Head of caudate nucleus (tissue), 42 donors: Measurements from ENCODE around the gene CPT1B.
A peak's percentile ranks its signal among the peaks of the same experiment; 100 is the strongest.
"Not testable (repeated sequence)": the region's sequence is repeated elsewhere in the genome, so short reads cannot be mapped to it uniquely, and the experiment has no call there.

ENCODE experiments used
- DNase-seq, 42 donors: peaks; one replicate each; pipeline versions ENCODE4 v3.0.0 to v3.0.0-alpha.2; 2020 to 2021; ENCODE audit warnings: mixed read lengths in 7 of 42
- intact Hi-C: fragments of 100-400 bp; cut with DNase I; formaldehyde crosslinking; loops from one replicate; pipeline ENCODE4 v1.15.0; 2022

CPT1B gene

DNA sequence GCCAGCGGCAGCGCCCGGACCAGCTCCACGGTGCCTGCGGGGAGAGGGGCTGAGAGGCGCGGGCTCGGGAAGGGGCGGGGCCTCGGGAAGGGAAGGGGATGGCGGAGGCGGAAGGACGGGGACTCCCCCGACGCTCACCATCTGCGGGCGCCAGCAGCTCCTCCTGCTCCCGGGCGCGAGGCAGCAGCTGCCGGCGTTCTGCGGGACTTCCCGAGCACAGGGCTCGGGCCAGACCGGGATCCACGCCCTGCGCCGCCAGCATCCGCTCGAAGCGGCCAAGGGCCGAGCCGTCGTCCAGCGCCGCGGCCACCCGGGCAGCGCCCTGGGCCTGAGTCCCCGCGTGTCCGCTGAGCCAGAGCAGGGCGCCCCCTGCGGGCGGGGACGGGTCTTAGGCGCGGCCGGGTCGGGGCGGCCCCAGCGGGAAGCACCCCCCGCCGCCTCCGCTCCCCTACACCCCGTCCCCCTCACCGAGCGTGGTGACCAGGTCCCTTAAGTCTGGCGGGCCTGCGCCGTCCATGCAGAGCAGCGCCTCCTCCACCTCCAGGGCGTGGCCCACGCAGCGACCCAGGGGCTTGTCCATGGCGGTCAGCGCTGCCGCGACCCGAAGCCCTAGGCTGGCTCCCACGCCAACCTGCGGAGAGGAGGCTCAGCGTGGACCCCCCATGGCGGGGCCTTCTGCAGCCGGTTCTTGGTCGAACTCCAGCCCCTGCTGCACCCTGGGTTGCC is 52.0 kb downstream of the CPT1B start:
- intact Hi-C loops = loop anchor here (5.0 kb wide), 1 partner anchor 56 kb away; the partner anchor contains the start of gene CHKB
- peak in 37 of 42 donors; percentile 54 to 83 (median 70) for DNase-seq

DNA sequence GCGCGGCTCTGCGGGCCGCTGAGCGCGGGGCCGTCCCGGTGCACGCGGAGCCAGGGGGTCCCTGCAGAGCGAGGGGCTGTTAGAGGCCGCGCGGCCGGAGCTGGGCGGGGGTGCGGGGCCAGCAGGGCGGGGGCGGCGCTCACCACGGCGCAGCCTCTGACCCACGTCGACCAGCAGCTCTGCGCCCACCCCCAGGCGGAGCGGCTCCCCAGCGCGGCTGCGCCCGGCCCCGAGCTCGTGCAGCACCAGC is 52.4 kb downstream of the CPT1B start:
- intact Hi-C loops = loop anchor here (2.0 to 5.0 kb wide), 2 partner anchors 17 to 57 kb away; partner anchors contain the start of genes CHKB and NCAPH2
- peak in 4 of 42 donors; percentile 57 to 78 (median 71) for DNase-seq

DNA sequence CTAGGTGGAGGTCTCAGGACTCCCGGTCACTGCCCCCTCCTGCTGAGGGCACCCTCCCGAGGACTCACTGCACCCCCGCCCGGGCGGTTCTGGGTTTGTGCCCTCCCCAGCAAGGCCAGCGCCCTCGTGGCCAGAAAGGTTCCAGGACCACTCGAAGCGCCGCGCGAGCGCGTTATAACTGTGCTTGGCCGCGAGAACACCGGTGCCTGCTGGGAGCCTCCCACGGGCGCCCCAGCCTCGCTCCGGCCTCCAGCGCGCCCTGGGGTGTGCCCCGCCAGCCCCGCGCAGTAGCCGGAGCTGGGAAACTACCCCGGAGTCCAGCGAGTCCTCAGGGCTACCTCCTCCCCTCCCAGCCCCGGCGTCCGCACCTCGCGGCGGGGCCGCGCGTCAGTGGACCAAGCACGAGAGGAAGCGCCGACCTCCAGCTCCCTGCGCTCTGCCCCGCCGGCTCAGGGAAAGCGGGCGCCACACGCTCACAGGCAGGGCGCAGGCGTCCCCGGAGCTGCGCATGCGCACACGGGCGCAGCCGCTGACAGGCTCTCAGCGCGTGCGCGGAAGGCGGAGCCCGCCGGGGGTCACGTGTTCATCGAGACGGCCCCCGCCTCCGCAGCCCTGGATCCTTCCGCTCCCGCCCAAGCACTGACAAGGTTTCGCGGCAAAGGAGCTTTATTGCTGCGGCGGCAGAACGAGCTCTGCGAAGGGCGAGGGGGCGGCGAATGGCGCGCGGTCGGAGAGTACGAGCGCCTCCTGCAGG is 52.9 kb downstream of the CPT1B start, which contains the start of gene SCO2:
Gene SCO2 (minus strand): TSS at position 495 of the 754 bp plus-strand sequence. CDS start 1,187 bp downstream, outside the sequence.
- DNase-seq = peak; percentile 84 to 98 (median 95)
- intact Hi-C loops = loop anchor here (2.0 to 5.0 kb wide), 2 partner anchors 16 to 57 kb away; partner anchors contain the start of genes CHKB and NCAPH2

DNA sequence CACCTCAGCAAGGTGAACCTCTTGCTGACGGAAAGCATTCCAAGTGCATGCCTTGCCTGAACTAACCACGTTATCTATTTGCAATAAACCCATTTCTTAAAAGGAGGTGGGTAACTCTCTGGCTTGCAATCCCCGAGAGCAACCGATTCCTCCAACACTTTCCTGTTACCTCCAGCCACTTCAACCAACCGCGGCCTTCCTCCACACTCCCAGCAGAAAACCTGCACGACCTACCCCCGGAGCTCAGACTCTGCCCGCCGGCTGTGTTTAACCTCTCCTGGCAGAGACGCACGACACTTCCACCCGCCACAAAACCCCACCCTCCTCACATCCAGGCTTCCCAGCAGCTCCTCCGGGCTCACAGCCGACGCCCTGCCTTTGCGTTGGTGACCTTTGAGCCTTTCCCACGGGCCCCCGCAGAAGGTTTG is 53.5 kb downstream of the CPT1B start:
- DNase-seq = peak in 10 of 42 donors; percentile 37 to 66 (median 50)
- intact Hi-C loops = loop anchor here (2.0 to 5.0 kb wide), 2 partner anchors 16 to 58 kb away; partner anchors contain the start of genes CHKB and NCAPH2

DNA sequence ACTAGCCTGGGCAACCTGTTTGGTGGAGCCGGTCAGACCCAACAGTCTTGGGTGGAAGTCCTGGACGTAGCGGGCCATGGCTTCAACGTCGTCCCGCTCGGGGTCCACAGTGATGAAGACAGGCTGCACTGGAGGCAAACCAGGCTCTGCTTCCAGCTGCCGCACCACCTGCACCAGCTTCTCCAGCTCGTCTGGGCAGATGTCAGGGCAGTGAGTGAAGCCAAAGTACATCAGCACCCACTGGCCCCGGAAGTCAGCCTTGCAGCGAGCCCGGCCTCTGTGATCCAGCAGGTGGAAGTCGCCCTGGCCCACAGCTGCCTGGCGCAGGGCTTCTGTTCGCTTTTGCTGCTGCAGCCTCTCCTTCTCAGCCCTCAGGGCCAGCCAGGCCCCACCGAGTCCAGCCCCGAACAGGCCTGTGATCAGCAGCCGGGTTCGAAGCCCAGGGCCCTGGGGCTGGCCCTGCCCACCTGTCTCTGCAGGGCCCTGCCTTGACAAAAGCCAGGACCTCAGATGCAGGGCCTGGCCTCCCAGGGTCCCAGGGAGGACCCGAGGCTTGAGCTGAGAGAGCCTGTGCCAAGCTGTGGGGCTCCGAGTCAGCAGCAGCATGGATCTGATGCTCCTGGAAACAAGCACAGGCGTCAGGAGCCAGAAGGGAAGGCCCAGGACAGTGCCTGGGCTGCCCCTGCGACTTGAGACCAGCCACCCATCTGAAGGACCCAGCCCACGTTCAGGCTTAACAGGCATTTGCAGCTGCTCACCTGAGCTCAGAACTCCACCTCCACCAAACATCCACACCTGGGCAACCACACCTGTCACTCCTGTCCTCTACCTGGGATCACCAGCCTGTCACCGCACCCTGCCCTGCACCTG is 54.2 kb downstream of the CPT1B start:
- no peak for DNase-seq

DNA sequence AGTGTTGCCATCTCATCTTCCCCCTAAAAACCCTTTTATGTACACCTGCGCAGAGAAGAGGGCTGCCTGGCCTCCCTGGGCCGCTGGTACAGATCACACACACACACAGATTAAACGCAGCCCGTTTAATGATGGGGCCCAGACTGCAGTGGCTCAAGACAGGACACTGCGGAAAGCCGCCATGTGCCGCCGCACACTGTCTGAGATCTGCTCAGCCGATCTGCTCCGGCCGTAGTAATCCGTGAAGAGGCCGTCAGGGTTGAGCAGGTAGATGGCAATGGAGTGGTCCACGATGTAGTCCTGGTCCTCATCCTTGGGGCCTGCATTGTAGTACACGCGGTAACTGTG is 54.8 kb downstream of the CPT1B start:
- no peak for DNase-seq
- intact Hi-C loops = no loop called here

More for the DNA sequence above, 54.2 kb downstream of the CPT1B start:
- intact Hi-C loops = loop anchor here (2.0 kb wide), 1 partner anchor 15 kb away; the partner anchor contains the start of gene NCAPH2

DNA sequence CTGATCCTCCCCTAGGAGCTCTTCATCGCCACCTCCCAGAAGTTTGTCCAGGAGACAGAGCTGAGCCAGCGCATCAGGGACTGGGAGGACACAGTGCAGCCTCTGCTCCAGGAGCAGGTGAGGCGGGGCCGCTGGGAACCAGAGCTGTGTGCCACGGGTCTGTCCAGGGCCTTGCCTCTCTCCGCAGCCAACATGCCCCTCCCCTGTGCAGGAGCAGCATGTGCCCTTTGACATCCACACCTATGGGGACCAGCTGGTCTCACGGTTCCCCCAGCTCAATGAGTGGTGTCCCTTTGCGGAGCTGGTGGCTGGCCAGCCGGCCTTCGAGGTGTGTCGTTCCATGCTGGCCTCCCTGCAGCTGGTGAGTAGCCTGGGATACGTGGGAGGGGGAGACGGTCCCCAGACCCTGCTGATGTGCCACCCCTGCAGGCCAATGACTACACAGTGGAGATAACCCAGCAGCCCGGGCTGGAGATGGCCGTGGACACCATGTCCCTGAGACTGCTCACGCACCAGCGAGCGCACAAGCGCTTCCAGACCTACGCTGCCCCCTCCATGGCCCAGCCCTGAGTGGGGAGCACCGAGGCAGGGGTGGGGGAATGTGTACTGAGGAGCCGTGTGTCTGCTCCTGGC is 55.3 kb downstream of the CPT1B start:
- intact Hi-C loops = no loop called here

DNA sequence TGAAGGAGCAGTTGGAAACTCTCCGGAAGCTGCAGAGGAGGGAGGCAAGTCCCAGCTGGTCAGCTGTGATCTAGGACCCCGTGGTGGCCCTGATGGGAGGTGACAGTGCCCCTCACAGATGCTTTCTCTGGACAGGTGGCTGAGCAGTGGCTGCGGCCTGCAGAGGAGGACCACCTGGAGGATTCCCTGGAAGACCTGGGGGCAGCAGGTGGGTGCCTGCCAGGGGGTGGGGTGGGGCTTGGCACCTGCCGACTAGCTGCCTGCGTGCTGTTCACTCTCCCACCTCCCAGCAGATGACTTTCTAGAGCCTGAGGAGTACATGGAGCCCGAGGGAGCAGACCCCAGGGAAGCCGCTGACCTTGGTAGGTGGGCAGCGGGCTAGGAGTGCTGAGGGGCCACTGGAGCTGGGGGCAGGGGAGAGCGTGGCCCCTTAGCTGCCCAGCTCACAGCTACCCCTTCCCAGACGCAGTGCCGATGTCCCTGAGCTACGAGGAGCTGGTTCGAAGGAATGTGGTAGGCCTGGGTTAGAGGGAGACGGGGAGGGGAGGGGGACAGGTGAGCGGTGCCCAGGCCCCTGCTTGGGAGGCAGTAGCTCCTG is 55.9 kb downstream of the CPT1B start:
- intact Hi-C loops = no loop called here
- no peak for DNase-seq

More for the DNA sequence above, 55.3 kb downstream of the CPT1B start:
- DNase-seq = no peak

DNA sequence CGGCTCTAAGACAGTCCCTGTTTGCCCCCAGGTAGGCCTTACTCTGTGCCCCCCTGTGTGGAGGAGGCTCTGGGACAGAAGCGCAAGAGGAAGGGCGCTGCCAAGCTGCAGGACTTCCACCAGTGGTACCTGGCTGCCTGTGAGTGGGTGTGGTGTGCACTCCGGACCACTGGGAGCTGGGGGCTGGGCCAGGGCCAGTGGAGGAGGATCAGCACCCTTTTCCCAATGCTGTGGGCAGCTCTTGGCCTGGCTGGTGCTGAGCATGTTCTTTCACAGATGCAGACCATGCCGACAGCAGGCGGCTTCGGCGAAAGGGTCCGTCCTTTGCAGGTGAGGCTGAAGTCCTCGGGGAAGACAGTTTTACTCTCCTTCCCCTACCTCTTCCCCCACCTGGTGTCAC is 56.5 kb downstream of the CPT1B start:
- DNase-seq = no peak
- intact Hi-C loops = no loop called here

DNA sequence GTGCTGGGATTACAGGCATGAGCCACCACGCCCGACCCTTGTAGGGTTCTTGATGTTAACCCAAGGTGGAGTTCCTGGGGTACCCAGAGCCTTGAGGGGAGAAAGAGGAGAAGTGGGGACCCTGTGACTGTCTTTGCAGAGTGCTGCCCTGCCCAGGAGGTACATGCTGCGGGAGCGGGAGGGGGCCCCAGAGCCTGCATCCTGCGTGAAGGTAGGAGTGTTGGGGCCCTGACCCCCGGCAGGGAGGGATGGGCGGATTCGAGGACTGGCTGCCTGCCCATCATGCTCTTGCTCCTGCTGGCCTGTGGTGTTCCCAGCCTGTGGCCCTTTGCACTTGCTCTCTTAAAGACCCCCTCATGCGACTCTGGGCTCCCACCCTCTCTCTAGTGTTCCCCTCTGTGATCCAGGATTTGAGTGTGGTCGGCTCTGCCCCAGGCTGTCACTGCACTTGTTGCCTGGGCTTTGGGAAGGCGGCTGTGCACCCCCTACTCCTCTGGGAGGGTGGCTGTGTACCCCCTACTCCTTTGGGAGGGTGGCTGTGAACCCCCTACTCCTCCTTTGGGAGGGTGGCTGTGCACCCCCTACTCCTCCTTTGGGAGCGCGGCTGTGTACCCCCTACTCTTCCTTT is 57.3 kb downstream of the CPT1B start:
- DNase-seq = no peak
- intact Hi-C loops = no loop called here

DNA sequence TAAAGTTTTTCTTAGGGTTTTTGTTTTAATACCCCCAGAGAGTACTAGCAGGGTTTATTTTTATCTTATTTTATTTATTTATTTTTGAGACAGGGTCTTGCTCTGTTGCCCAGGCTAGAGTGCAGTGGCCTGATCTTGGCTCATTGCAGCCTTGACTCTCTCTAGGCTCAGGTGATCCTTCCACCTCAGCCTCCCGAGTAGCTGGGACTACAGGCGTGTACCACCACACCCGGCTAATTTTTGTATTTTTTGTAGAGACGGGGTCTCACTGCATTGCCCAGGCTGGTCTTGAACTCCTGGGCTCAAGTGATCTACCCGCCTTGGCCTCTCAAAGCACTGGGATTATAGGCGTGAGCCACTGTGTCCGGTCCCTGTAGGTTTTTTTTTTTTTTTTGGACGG is 58.0 kb downstream of the CPT1B start:
- intact Hi-C loops, DNase-seq: not testable (repeated sequence)

DNA sequence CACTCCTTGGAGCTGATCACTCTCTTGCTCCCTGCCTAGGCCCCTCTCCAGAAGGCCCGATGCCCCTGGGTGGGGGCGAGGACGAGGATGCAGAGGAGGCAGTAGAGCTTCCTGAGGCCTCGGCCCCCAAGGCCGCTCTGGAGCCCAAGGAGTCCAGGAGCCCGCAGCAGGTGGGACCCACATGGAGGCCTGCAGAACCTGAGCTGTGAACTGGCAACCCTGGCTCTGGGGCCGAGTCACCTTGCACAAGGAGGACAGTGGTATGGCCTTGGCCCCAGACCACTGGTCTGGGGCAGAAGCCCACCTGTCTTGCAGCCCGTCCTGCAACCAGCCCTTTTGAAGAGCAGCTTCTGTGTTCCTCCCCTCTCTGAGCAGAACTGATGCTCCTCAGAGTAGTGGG is 59.1 kb downstream of the CPT1B start:
- DNase-seq = no peak
- intact Hi-C loops = no loop called here
